Esophagus squamous epithelium (tissue), 5 donors: Measurements from ENCODE around the gene PANK4. TPM values are rescaled to one million over a fixed set of nuclear protein-coding genes. Genes with fewer than 3 reads are reported as not detected.
"Not testable (repeated sequence)": the region's sequence is repeated elsewhere in the genome, so short reads cannot be mapped to it uniquely, and the experiment has no call there.

ENCODE experiments used
- DNase-seq: peaks from one replicate; lab custom pipeline; 2025; lab: John Stamatoyannopoulos, UW
- H3K27ac ChIP-seq, 4 donors: fragments of 200-600 bp; sonication (generic); one replicate each; pipeline ENCODE4 v1.5.1; 2016 to 2019; ENCODE audit warnings: mild to moderate bottlenecking in 1 of 4
- H3K27me3 ChIP-seq, 4 donors: fragments of 200-600 bp; sonication (generic); 1 replicate in 3 of 4; 2 replicates in 1 of 4; pipeline versions ENCODE4 v1.5.1 to v1.6.0; 2017 to 2021; ENCODE audit warnings: antibody characterized with exemption in 1 of 4
- H3K36me3 ChIP-seq, 3 donors: fragments of 200-600 bp; sonication (generic); one replicate each; pipeline ENCODE4 v1.5.1; 2016 to 2019
- H3K4me1 ChIP-seq, 3 donors: fragments of 200-600 bp; sonication (generic); one replicate each; pipeline ENCODE4 v1.5.1; 2017 to 2019
- H3K4me3 ChIP-seq, 4 donors: fragments of 200-600 bp; sonication (generic); 1 replicate in 3 of 4; 2 replicates in 1 of 4; pipeline ENCODE4 v1.5.1; 2016 to 2019; ENCODE audit warnings: mild to moderate bottlenecking in 2 of 4, moderate library complexity in 1 of 4
- H3K9me3 ChIP-seq, 3 donors: fragments of 200-600 bp; sonication (generic); one replicate each; pipeline ENCODE4 v1.5.1; 2016 to 2019
- POLR2A ChIP-seq, 4 donors: fragments of 450-650 bp; IDR thresholded peaks; one replicate each; pipeline ENCODE4 v1.6.1; 2017; ENCODE audit warnings: antibody characterized with exemption in 4 of 4, mild to moderate bottlenecking in 4 of 4, moderate library complexity in 3 of 4
- WGBS, 2 donors: methylation state at CpG; one replicate each; pipeline ENCODE4 v1.1.5; 2018; 5-methylcytosine and 5-hydroxymethylcytosine counted together
- intact Hi-C: fragments of 100-400 bp; cut with DNase I; formaldehyde crosslinking; loops from one replicate; pipeline ENCODE4 v1.15.0; 2022
- total RNA-seq, 4 donors: library from RNA; depleted of rRNA; stranded (reverse); fragments of >200 nt; gene quantifications; one replicate each; pipeline ENCODE4 v1.1.0, GENCODE V29; 2016
- TF ChIP-seq, protein P1 (sequence below), 6 experiments: fragments of 450-650 bp in 4 of 6; fragments of 200-600 bp in 2 of 6; sonication (generic) in 2 of 6; IDR thresholded peaks; one replicate each; pipeline ENCODE4 v1.5.1; 2016 to 2019; ENCODE audit warnings: antibody characterized with exemption in 6 of 6, mild to moderate bottlenecking in 4 of 6, moderate library complexity in 4 of 6
- donor health status: DM: yes; HTN: yes; CAD: no.

PANK4 gene
- total RNA-seq, 4 donors from 2014 or later = 11.8 to 29.1 (median 17.0) TPM

DNA sequence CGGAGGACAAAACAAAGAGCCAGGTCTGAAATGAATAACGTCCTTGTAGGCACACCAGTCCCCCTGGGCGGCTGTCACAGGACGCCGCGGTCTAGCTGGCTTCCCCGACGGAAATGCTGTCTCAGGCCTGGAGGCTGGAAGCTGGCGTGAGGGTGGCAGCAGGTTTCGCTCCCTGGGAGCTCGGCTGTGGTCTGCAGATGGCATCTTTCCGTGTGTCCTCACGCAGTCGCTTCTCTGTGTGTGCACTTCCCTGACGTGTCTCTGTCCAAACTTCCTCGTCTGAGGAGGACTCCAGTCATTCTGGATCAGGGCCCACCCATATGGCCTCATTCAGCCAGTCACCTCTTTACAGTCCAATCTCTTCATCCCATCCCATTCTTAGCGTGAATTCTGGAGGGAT lies 43.9 kb upstream of the PANK4 start:
- Histone ChIP-seq H3K4me3 (no peak overlapping the region), H3K27ac (no peak overlapping the region), H3K27me3 (peaks cover 0 to 62% (median 0%) of the 10 kb centered on the region in 4 donors), H3K9me3 (peaks cover 0 to 6% (median 0%) of the 10 kb centered on the region in 3 donors), H3K36me3 (no peaks in the 10 kb centered on the region), H3K4me1 (no peaks in the 10 kb centered on the region)
- intact Hi-C loops = no loop called here
- WGBS, 2 donors = 78 to 82% methylated on average over 15 to 16 of the region's 17 CpGs
- no peak for TF ChIP-seq POLR2A (IDR thresholded peaks at IDR 0.05)
- TF ChIP-seq, protein P1, sequence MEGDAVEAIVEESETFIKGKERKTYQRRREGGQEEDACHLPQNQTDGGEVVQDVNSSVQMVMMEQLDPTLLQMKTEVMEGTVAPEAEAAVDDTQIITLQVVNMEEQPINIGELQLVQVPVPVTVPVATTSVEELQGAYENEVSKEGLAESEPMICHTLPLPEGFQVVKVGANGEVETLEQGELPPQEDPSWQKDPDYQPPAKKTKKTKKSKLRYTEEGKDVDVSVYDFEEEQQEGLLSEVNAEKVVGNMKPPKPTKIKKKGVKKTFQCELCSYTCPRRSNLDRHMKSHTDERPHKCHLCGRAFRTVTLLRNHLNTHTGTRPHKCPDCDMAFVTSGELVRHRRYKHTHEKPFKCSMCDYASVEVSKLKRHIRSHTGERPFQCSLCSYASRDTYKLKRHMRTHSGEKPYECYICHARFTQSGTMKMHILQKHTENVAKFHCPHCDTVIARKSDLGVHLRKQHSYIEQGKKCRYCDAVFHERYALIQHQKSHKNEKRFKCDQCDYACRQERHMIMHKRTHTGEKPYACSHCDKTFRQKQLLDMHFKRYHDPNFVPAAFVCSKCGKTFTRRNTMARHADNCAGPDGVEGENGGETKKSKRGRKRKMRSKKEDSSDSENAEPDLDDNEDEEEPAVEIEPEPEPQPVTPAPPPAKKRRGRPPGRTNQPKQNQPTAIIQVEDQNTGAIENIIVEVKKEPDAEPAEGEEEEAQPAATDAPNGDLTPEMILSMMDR (IDR thresholded peaks at IDR 0.05) = no peak
- DNase-seq = no peak

DNA sequence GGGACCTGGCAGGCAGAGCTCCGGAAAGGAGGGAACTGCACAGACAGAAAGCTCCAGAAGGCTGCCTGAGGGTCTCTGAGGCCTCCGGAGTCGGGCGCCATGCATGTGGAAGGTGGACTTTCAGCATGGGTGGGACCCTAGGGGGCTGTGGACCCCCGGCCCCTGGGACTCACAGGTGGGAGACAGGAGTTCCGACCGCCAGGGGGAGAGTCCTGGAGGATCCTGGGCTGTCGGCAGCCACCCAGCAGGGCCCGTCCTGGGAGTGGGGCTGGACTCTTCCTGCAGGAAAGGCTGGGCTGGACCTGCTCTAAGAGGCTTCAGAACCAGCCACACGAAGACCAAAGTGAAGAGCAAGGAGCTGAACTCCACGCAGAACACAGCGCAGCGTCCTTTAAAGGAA lies 43.3 kb upstream of the PANK4 start:
- peaks cover 0 to 59% (median 0%) of the 10 kb centered on the region in 4 donors for H3K27me3 ChIP-seq
- intact Hi-C loops, DNase-seq, H3K9me3 ChIP-seq, H3K4me1 ChIP-seq, H3K27ac ChIP-seq, H3K36me3 ChIP-seq, H3K4me3 ChIP-seq: not testable (repeated sequence)
- WGBS, 2 donors = 80 to 86% methylated on average over 3 to 5 of the region's 13 CpGs

DNA sequence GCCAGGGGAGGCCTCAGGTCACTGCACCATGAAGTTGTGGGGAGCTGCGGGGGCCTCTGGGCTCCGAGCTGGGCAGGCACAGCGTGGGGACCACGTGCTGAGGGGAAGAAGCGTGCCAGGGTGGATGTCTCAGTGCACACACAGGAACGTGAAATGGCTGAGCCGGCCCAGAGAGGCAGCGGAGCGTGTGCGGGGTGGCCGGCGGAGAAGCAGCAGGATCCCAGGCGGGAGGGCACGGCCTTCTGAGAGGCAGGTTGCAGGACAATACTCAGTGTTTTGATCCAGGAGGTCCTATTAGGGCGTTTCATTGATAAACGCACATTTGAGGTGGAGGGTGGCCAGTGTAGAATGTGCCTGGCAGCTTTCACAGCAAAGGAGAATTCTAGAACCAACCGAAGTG lies 42.7 kb upstream of the PANK4 start:
- no peak overlapping the region for H3K4me3 ChIP-seq
- intact Hi-C loops = no loop called here
- no peak overlapping the region for H3K27ac ChIP-seq
- 86% methylated on average over 7 of the region's 17 CpGs; no CpG with 5 or more reads in 1 of the 2 donors for WGBS, 2 donors
- peaks cover 0 to 57% (median 0%) of the 10 kb centered on the region in 4 donors for H3K27me3 ChIP-seq
- peaks cover 0 to 6% (median 0%) of the 10 kb centered on the region in 3 donors for H3K9me3 ChIP-seq
- H3K4me1 ChIP-seq = no peaks in the 10 kb centered on the region
- H3K36me3 ChIP-seq = no peaks in the 10 kb centered on the region
- TF ChIP-seq POLR2A (IDR thresholded peaks at IDR 0.05) = no peak
- TF ChIP-seq, protein P1 (IDR thresholded peaks at IDR 0.05) = no peak
- no peak for DNase-seq

DNA sequence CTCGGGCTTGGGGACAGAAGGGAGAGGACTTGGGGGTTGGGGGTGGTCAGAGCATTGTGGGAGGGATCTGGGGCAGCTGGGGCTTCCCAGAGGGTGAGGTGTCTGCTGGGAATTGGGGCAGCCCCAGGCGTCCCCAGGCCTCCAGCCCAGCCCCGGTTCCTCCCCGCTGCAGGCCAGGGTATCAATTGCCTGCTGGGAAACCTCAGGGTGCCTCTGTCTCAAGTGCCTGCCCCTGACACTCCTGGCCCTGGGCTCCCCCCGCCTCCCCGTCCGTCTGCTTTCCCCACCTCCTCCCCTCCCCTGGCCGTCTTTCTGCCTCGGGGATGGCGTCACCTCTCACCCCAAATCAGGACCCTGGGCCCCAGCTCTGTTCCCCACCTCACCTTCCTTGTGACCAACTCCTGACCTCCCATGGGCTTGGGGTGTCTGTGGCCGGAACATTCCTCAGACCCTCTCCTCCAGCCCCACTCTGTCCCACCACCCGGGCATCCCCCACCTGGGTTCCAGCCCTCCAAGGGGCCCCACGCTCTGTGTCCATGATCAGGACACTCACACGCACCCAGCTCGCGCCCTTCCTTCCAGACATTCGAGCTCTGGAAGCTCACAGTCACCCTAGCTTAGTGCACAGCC lies 41.9 kb upstream of the PANK4 start:
- WGBS, 2 donors = 20 to 64% methylated on average over 1 to 5 of the region's 17 CpGs
- H3K27ac ChIP-seq, H3K4me1 ChIP-seq, DNase-seq, H3K36me3 ChIP-seq, H3K4me3 ChIP-seq, intact Hi-C loops, H3K9me3 ChIP-seq: not testable (repeated sequence)
- peaks cover 0 to 50% (median 0%) of the 10 kb centered on the region in 4 donors for H3K27me3 ChIP-seq

DNA sequence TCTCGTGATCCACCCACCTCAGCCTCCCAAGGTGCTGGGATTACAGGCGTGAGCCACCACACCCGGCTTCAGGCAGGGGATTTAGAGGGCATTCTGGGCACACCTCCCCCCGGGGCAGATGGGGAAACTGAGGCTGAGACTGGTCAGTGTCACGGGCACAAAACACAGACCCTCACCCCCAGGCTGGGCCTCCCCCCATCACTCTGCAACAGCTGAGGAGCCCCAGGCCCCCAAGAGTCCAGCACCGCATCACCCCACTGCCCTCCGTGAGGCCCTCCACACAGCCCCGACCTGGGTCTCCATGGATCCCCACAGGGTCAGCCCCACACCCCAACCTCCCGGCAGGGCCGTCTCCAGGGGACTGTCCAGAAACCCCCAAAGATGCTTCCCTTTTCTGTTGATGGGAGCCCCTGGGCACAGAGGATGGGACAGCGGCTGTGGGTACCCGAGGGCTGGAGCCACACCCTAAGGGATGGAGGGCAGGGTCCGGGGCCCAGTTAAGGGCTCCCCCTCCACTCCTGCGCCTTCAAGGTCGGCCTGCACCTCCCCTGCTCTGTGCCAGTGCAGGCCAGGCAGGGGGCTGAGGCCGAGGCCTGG lies 40.8 kb upstream of the PANK4 start:
- Histone ChIP-seq H3K27ac (no peak overlapping the region), H3K4me3 (no peak overlapping the region), H3K36me3 (peaks cover 0 to 17% (median 6%) of the 10 kb centered on the region in 3 donors), H3K9me3 (no peaks in the 10 kb centered on the region), H3K27me3 (peaks cover 0 to 44% (median 0%) of the 10 kb centered on the region in 4 donors), H3K4me1 (no peaks in the 10 kb centered on the region)
- intact Hi-C loops = no loop called here
- no peak for DNase-seq
- no peak for TF ChIP-seq POLR2A (IDR thresholded peaks at IDR 0.05)
- 29 to 91% methylated on average over 2 to 4 of the region's 16 CpGs for WGBS, 2 donors

DNA sequence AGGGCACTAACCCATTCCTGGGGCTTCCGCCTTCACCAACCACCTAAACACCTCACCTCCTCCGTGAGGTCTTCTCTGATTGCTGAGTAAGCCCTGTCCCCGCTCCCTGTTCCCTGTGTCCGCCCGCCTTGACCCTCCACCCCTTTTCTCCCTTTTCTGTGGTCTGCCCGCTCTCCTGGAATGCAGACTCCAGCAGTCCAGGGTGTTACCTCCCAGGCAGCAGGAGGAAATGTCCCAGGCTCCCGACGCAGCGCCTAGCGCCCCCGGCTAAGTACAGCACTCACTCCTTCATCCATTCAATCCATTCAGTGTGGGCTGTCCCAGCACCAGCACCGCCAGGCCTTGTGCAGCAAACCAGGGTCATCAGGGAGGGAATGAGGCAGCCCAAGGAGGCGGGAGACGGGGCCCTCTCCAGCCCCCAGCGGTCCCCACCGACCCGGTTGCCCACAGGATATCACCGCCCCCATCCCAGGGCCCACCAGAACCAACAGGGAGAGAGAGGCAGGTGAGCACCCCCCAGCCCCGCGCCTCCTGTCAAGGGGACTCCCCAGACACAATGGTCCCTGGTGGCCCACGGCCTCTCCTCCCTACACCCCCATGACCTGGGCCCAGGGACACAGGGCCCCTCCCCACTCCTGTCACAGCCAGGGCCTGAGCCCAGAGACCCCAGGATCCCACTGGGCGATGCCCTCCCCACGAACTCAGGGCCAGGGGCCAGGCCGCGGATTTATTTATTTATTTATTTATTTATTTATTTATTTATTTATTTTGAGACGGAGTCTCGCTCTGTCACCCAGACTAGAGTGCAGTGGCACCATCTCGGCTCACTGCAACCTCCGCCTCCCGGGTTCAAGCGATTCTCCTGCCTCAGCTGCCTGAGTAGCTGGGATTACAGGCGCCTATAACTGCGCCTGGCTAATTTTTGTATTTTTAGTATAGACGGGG lies 40.0 kb upstream of the PANK4 start:
- intact Hi-C loops = no loop called here
- 70 to 76% methylated on average over 16 to 28 of the region's 34 CpGs for WGBS, 2 donors
- H3K9me3 ChIP-seq = no peaks in the 10 kb centered on the region
- DNase-seq = no peak
- peaks cover 0 to 25% (median 11%) of the 10 kb centered on the region in 3 donors for H3K36me3 ChIP-seq
- TF ChIP-seq, protein P1 (IDR thresholded peaks at IDR 0.05) = no peak
- no peak for TF ChIP-seq POLR2A (IDR thresholded peaks at IDR 0.05)
- no peaks in the 10 kb centered on the region for H3K4me1 ChIP-seq
- no peak overlapping the region for H3K4me3 ChIP-seq
- H3K27ac ChIP-seq = no peak overlapping the region
- peaks cover 0 to 44% (median 0%) of the 10 kb centered on the region in 4 donors for H3K27me3 ChIP-seq
